HG03159 (cell line): Measurements from ENCODE around the gene SCN2B.

ENCODE experiments used
- ATAC-seq: cut with Tn5 transposase; IDR thresholded peaks from one replicate; pipeline ENCODE4 v1.9.1; 2021; ENCODE audit warnings: mild to moderate bottlenecking, moderate library complexity; ENCODE audit not compliant: unreplicated experiment

The SCN2B gene

DNA sequence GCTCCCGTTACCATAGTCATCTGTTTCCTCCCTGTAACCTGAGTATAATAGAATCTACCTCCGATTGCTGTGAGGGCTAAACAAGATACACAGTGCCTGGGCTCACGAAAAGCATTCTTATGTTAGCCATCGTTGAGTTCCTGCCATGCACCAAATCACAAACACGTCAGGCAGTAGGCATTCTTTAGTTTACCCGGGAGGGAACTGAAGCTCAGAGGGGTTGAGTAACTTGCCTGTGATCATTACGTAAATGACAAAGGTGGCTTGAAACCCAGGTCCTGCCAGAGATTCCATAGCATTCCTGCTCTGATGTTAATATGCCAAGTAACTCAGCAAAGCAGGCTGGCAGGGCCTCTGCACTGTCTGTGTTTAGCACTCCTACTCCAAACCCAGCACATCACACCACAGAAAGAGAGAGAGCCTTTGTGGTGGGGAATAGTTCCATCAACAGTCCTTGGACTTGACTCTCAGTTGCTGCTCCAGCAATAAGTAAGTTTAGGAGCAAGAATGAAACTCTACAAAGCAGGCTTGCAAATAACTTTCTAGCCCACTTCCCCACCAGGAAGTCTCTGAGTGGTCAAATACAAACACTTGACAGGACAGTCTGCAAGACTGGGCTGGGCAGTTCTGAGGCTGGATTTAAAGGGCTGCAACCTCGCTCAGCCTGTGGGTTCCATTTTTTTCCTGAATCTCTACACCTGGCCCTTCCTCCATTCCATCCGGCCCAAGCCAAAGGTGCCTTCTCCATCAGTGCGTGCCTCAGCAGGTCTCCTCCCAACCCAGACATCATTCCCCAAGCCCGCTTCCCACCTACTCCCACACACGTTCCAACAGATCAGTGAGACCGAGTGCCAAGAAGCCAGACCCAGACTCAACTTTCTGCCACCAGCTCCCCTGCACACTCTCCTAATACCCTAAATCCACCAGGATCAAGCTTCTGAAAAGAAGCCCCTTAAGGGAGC is 1.1 kb downstream of the SCN2B start:
- ATAC-seq, result no peak

DNA sequence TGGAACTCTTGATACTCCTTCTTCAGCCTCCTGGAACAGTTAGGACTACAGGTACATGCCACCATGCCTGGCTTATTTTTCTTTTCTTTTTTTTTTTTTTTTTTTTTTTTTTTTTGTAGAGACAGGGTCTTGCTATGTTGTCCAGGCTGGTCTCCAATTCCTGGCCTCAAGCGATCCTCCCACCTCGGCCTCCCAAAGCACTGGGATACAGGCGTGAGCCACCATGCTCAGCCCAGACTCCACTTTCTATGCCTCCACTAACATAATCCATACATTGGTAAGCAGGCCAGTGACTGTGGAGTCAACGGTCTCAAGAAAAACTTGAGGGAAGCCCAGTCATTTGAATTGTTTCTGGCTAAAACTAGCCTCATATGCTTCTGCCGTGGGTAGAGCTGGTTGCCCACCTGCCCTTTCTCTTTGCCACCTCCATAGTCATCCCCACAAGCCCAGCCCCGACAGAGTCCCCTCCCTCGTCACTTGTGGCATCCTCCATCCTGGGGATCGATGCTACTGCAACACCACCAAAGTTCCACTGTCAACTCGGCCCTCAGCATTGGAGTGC is 2.4 kb downstream of the SCN2B start:
- ATAC-seq, result no peak

DNA sequence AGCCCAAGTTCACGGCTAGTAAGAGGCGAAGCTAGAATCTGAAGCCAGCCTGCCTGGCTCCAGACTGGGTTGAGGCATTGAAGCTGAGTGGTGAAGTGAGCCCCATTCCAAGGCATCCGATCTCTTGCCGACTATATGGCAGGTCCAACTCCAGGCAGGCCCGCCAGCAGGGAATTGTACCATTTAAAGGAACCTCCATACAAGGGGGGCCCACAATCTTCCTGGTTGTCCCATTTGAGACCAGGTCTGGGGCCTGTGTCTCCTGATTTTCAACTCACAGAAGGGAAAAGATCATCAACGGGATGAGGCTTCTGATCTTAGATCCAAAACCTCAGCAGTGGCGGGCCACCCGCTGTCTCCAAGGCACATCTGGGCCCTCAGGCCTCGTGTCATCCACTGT is 4.1 kb downstream of the SCN2B start:
- no peak for ATAC-seq

DNA sequence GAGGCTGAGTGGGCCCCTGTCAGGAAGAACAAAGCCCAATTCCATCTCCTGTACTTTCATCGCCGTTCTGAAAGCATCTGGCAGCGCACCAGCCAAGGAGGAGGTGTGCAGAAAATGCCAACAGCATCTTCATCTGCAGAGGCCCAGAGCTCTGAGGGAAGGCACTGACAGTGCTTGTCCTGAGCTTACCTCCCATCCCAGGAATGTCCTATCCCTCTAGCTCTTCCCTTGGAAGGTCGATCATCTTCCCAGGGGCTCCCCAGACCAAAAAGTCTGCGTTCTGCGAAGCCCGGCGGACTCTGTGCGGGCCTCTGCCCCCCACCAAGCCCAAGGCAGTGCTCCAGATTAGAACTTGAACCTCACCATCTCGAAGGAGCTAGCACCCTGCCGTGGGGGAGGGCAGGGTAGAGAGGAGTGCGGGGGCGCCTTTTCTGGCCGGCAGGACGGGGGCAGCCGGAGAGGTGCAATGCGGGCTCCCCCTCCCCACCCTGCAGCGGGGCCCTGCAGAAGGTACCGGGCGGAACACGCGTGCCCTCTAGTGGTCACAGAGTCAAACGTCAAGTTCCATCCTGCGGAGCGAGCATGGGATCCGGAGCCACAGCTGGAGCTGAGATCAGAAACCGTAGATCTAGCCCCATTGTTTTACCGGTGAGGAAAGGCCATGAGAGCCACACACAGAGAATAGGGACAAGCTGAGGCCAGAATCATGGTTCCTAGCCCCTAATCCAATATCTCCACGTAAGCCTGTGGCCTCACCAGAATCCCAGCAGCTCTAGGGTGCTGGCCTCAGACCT is 5.0 kb downstream of the SCN2B start:
- ATAC-seq, result no peak

DNA sequence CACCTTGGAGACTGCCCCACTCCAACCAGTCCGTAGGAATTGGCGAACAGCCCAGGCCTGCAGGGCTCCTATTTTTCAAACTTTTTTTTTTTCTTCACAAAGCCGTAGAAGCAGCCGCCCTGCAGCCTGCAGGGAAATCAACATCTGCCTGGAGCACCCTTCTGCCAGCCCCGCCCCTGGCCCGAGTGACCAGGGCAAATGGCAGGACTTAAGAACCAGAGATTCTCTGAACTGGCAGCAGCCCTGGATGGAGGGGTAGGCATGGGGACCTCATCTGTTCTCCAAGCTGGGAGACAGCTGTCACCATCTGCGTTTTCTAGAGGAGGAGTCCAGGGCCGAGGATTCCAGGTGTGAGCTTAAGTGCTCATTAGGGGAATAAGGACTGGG is 5.6 kb downstream of the SCN2B start:
- ATAC-seq, result no peak

DNA sequence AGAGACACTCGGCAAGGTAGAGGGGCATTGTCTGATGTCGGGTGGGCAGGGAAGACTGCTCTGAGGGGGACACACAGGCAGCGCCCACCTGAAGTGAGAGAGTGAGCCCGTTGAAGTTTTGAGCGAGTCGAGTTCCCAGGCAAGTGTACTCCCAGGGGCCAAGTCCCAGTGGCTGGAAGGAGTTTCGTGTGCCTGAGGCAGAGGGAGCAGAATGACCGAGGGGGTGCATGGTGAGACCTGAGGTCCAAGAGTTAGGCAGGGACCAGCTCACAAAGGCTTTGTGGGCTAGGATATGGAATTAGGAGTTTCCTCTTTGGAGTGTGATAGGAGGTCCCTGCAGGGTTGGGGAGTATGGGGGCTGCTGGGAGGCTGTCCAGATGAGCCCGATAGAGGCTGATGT is 6.2 kb downstream of the SCN2B start:
- no peak for ATAC-seq

DNA sequence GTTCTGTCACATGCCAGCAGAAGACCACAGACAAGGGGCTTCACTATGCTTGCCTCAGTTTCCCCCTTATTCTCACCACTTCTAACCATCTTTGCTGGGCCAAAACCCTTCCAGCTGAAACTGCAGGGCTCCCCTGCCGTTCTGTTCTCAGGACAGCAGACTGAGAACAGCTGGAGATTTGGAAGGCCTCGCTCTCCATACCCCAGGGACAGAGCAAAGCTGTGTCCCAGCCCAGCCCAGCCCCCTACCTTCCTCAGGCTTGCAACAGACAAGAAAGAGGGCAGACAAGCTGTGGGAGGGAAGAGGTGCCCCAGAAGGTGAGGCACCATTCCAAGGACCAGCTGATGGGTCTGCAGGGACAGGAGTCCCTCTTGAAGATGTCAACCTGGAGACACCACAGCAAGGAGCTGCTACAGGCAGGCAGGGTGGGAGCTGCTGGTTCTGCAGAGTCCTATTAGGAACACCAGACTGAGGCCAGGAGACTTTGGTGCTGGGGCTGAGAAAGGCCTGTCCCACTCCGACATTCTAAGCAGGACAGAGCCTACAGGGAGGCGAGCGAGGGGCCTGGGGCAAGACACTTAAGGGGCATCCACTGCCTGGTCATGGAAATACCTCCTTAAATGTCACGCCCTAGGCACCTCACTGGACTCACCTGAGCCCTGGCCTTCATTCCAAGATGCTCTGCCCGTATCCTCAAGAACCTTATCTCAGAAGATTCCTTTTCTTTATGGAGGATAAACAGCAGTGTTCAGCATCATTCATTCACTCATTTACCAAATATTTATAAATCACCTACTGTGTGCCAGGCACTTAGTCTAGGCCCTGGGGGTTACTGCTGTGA is 6.9 kb downstream of the SCN2B start:
- no peak for ATAC-seq

DNA sequence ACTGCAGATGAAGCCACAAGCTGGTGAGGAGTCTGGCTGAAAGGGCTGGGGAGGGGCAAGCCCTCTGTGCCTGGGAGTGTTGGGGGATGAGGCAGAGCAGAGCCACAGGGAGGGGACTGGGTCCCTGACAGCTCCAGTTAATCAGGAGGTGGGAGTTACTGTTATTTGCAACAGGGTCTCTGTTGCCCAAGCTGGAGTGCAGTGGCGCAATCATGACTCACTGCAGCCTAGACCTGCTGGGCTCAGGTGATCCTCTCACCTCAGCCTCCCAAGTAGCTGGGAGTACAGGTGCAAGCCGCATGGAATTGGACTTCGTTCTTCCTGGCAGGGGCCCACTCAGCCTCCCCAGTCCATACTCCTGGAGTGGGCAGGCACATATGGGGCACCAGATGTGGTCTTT is 7.7 kb downstream of the SCN2B start:
- ATAC-seq, result no peak

DNA sequence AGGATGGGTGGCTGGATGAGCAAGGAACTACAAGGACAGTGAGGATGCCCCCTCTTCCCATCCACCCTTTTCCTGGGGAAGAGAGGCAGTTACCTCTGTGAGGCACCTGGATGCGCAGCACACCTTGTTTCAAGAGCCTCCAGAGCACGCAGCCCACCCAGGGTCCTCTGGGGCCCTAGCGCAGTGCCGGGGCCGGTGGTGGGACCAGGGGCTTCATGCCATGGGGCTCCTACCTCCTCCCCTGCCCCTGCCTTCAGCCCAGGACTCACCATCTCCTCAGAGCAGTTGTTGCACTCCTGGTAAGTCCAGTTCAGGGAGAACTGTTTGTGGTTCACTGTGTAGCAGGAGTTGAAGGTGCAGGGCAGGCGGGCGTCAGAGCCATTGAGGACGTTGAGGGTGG is 8.1 kb downstream of the SCN2B start:
- ATAC-seq, result no peak

DNA sequence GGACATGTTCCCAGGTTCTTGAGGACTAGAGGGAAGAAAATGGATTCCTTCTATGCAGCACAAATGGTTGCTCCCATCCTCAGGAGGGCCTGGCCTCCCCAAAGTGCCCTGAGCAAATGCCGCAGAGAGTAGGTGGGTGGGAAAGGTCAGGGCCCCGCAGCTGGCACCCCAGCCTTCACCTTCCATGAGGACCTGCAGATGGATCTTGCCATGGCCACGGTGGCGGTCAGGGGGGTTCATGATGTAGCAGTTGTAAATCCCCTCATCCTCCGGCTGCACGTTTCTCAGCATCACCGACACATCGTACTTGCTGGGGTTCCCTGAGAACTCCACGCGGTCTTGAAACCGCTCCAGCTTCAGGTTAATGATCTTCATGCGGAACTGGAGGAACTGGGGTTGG is 8.5 kb downstream of the SCN2B start:
- no peak for ATAC-seq

DNA sequence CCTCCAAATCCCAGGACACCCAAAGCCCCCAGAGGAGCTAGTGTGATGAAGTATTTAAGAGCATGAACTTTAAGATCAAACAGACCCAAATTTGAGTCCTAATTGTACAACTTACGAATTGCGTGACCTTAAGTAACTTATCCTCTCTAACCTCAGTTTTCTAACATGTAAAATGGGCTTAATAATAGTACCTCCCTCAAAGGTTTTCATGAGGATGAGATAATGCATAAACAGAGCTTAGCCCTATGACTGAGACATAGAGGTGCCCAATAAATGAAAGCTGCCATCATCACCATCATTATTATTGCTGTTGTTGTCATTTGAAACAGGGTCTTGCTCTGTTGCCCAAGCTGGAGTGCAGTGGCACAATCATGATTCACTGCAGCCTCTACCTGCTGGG is 9.2 kb downstream of the SCN2B start:
- ATAC-seq, result no peak

DNA sequence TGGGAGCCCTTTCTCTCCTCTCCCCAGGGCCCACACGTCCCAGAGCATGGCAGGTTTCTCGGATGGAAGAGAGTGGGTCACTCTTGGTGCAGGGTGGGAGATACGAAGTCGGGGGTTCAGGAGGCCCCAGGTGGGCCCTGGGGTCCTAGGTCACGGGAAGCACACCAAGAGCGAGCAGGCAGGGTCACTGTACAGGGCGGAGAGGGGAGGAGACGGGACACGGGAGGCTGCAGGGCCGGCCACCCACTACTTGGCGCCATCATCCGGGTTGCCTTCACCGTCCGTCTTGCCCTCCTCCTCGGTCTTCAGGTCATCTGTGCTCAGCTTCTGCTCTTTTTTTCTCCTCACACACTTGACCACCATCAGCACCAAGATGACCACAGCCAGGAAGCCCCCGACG is 9.8 kb downstream of the SCN2B start:
- ATAC-seq, result no peak

DNA sequence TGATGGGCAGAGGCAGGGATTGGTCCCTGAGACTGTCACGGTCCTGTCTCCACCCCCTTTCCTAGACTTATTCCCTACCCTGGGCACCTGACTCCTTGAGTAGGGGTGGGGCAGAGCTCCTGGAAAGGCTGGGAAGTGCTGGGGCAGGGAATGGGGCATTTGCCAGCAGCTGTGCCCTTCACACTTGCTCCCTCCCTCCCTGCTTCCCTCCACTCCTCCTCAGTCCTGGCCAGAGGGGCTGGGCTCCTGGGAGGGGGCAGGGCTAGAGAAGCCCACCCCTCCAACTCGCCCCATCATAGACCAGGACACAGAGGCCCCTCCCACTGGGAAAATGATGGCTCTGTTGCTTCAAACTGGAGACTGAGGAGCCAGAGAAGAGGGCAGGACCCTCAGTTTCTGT is 11.6 kb downstream of the SCN2B start:
- no peak for ATAC-seq

DNA sequence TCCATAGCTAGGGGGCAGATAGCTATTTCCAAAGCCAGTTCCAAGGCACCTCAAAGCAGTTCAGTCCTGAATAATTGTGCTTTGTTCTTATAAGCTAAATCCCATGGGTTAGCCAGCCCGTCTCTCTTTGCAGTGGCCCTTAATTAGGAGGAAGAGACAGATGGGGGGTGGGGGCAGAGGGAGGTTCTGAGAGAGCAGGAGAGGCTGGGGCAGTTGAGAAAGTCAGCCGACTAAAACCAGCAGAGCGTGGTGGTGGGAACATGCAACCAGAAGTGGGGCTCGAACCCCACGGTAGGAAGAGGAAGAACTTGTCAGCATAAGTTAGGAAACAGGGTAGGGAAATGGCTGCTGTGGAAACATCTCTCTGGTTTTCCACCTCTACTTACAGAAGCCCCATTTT is 12.9 kb downstream of the SCN2B start:
- ATAC-seq, result no peak

DNA sequence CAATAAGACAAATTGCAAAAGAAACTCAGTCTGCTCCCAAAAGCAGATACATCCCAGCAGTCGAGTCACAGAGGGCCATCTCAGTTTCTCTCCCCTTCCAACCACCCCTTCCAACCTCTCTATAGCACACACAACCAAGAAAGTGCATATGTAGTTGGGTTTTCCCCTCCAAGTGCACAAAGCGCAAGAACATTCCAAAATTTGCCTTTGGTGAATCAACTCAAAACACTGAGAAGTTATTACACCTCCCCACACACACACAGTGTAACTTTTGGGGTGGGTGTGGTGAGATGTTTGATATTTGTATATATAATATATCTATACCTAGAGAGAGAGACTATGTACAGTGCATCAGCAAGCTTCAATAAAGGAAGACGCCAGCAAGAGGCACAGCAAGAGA is 13.6 kb downstream of the SCN2B start:
- ATAC-seq, result no peak

DNA sequence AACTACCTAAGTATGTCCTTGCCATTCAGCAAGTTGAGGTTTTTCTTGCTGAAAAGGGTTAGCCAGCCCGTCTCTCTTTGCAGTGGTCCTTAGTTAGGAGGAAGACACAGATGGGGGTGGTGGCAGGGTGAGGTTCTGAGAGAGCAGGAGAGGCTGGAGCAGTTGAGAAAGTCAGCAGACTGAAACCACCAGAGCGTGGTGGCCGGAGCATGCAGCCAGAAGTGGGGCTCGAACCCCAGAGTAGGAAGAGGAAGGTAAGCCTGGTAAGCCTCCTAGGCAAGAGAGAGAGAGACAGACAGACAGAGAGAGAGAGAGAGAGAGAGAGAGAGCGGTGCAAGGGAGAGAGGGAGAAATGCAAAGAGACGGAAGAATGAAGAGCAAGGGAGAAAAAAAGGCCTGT is 14.7 kb downstream of the SCN2B start:
- ATAC-seq, result no peak

DNA sequence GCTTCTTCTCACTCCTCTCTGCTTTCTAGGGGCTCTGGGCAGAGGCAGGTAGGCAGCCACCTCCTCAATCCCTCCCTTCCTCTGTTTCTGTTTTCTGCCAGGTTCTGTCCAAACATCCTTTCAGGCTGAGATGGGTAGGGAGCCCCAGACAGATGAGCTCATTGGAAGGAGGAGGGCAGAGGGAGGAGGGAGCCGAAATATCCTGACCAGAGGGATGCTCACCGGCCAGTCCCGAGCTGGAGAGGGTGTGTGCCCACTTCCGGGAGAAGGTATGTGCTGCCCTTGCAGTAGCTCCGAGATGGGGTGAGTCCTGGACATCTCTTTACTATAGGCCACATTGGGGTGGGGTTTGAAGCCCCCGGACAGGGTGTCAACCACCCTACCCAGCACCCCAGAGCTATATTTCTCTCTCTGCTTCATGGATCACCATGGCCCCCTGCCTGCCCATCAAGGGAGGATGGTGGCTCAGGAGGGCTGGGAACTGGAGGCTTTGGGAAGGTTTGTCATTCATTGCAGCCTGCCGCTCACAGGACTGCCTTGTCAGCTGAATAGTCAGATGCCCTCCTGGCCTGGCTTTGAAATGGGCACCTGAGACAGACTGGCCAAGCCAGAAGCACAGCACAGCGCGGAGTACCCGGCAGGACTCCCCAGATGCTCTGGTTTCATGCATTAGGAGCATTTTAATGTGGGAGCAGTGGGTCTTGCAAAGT is 19.1 kb downstream of the SCN2B start:
- no peak for ATAC-seq

DNA sequence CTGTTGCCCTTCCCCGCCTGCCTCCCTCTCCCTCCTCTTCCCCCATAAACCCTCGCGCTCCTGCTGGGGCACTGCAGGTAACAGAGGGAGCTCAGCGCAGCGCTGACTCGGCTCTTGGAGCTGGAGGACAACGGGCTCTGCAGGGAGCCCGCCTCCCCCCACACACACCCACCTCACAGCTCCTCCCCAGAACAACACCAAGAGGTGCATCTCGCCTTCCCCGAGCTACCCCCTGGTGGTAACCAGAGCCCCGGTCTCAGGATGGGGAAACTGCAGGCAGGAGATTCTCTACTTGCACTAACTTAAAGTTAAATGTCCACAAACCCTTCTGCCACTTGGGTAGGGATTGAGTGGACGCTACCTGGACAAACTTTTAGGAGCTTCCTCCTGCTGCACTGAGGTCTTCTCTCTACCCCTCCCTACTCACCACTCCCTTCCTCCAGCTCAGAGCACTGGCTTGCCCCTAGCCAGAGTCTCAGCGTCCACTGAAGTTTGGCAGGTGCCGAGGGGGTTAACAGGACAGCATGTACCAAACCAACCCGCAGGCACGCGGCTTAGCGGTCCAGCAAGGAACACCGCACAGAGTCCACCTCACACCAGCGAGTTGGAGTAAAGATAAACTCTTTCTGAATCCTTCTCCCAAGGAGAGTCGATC is 19.8 kb downstream of the SCN2B start:
- no peak for ATAC-seq

DNA sequence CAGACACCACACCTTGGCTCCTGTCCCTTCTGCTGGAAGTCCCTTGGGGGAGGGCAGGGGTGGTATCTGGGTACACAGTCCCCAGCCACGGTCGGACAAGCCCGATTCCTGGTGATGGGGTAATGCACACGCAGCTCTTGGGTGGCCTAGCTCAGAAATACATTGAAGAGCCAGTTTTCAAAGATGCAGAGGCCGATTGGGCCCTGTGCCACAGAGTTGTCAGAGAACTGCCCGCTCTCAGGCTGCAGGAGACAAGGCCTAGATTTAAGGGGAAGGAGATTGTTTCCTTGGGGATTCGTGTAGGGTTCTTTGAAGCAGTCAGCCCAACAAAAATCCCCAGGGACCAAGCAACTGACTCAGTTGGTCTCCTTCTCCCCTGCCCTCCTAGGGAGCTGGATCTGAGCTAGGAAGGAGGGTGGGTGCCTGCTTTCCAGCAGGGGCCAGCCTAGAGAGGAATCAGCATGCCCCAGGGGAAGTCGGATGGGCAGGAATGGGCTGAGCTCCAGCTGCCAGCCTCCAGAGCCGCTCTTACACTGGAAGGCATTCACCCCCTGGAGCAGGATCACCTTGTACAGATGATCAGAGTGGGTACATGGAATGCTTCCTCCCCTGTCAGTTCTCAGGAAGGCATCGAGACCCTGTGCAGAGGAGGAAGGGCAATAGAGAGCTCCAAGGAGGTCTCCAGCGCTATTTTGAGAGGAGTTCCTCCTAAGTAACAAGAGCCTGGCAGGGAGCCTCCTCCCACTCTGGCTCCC is 20.5 kb downstream of the SCN2B start:
- ATAC-seq, result no peak
